ENCODE results near the gene CNEP1R1.

Gene CNEP1R1

GRCh38 chr16:50024684-50025536, at the start of gene CNEP1R1:
Gene CNEP1R1, plus strand, starts transcription at chr16:50025225. Its CDS starts 91 bp downstream, at chr16:50025316.
- H3K36me3 Mint-ChIP-seq (ENCODE audit: low read depth): peaks cover 9% of the 10 kb centered on the region
- H3K9me3 Mint-ChIP-seq: no peaks in the 10 kb centered on the region
- peaks cover 9% of the 10 kb centered on the region for H3K4me1 Mint-ChIP-seq
- peak within 1 kb of the TSS; percentile 92 to 96 (median 96) for H3K4me3 Mint-ChIP-seq
- peak within 1 kb of the TSS; percentile 71 to 97 (median 94) for H3K27ac Mint-ChIP-seq
- peaks cover 3% of the 10 kb centered on the region for H3K27me3 Mint-ChIP-seq (ENCODE audit: low read depth)
- peak; percentile 100 for TF ChIP-seq CTCF (IDR thresholded peaks at IDR 0.05; ENCODE audit: unreplicated experiment in 3 of 3)

DNA sequence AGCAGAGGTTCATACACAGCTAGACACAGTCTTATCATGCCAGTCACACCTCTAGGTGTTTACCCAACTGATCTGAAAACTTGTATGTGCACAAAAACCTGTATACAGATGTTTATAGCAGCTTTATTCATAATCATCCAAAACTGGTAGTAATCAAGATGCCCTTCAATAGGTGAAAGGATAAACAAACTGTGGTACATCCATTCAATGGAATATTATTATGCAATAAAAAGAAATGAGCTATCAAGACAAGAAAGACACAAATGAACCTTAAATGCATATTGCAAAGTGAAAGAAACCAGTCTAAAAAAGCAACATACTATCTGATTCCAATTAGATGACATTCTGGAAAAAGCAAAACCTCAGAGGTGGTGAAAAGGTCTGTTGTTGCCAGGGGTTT, 47.6 kb upstream of the CNEP1R1 start:
- Mint-ChIP-seq H3K9me3 (peaks cover 3% of the 10 kb centered on the region), H3K27ac (no peak overlapping the region), H3K27me3 (ENCODE audit: low read depth) (no peaks in the 10 kb centered on the region), H3K4me1 (peaks cover 11% of the 10 kb centered on the region), H3K4me3 (no peak overlapping the region), H3K36me3 (ENCODE audit: low read depth) (no peaks in the 10 kb centered on the region)
- TF ChIP-seq CTCF (IDR thresholded peaks at IDR 0.05; ENCODE audit: unreplicated experiment in 3 of 3): no peak

DNA sequence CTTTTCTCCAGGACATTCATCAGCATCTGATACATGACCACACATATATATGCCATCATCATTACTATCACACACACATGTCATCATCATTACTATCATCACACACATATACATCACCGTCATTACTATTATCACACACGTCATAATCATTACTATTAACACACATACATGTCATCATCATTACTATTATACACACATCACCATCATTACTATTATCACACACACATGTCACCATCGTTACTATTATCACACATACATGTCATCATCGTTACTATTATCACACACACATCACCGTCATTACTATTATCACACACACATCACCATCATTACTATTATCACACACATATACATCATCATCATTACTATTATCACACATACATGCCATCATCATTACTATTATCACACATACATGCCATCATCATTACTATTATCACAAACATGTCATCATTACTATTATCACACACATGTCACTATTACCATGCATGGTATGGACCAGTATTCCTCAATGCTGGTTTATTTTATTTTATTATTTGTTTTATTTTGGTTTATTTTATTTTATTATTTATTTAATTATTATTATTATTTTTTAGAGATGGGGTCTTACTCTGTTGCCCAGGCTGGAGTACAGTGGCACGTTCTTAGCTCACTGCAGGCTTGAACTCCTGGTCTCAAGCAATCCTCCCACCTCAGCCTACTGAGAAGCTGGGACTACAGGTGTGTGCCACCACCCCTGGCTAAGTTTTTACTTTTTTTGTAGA, 46.3 kb upstream of the CNEP1R1 start:
- no peak for TF ChIP-seq CTCF (IDR thresholded peaks at IDR 0.05; ENCODE audit: unreplicated experiment in 3 of 3)
- H3K36me3 Mint-ChIP-seq (ENCODE audit: low read depth): no peaks in the 10 kb centered on the region
- no peak overlapping the region for H3K4me3 Mint-ChIP-seq
- peaks cover 3% of the 10 kb centered on the region for H3K9me3 Mint-ChIP-seq
- H3K4me1 Mint-ChIP-seq: no peaks in the 10 kb centered on the region
- no peak overlapping the region for H3K27ac Mint-ChIP-seq
- no peaks in the 10 kb centered on the region for H3K27me3 Mint-ChIP-seq (ENCODE audit: low read depth)

DNA sequence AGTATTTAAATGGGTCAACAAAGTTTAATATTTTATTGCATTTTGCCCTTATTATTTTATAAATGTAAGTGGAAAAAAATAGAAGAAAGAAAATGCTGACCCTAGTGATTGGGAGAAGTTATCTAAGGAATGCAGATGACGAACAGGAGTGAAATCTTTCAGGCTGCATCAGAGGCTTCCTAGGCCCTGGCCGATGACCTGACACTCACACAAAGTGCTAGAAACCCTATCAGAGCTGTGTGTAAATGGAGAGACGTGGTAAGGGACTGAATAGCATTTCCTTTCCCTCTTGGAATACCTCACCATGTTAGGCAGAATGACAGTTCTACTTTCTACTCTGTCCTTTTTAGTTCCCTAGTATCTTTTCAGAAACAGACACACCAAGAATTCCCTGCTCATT, 44.9 kb upstream of the CNEP1R1 start:
- Mint-ChIP-seq H3K4me1 (no peaks in the 10 kb centered on the region), H3K9me3 (peaks cover 3% of the 10 kb centered on the region), H3K4me3 (no peak overlapping the region), H3K27ac (no peak overlapping the region), H3K27me3 (ENCODE audit: low read depth) (no peaks in the 10 kb centered on the region), H3K36me3 (ENCODE audit: low read depth) (no peaks in the 10 kb centered on the region)
- TF ChIP-seq CTCF (IDR thresholded peaks at IDR 0.05; ENCODE audit: unreplicated experiment in 3 of 3): no peak

DNA sequence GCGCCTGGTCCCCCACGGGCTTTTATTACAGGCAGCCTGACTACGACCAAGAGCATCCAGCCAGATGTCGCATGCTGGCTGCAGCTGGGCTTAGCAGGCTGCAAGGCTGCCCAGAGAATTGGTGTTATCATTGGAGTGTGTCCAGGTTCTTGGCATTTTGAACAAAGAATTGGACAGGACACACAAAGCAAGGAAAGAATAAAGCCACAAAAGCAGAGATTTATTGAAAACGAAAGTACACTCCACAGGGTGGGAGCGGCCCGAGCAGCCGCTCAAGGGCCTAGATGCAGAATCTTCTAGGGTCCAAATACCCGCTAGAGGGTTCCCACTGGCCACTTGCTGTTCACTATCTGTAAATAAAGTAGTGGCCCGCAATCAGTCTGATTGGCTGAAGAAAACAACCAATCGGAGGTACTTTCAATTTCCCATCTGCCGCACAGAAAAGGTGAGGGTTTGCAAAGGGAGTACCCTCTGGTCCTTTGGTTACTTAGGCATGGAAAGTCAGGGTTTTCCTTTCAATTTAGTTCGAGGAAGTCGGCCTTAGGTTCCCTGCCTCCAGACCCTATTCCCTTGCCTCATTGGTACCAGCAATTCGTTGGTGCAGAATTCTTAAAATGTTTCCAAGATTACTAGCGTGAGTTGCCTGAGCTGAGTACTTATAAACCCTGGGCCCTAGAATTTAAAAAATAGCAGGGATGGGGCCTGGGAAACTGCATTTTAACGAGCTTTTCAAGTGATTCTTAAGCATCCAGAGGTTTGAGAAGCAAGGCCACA, 38.5 kb upstream of the CNEP1R1 start:
- no peaks in the 10 kb centered on the region for H3K36me3 Mint-ChIP-seq (ENCODE audit: low read depth)
- H3K4me1 Mint-ChIP-seq: no peaks in the 10 kb centered on the region
- TF ChIP-seq CTCF (IDR thresholded peaks at IDR 0.05; ENCODE audit: unreplicated experiment in 3 of 3): no peak
- no peak overlapping the region for H3K4me3 Mint-ChIP-seq
- no peaks in the 10 kb centered on the region for H3K9me3 Mint-ChIP-seq
- no peak overlapping the region for H3K27ac Mint-ChIP-seq
- H3K27me3 Mint-ChIP-seq (ENCODE audit: low read depth): peaks cover 5% of the 10 kb centered on the region

All from nephron (organoid).